Caco-2 (cell line): Measurements from ENCODE around the gene TUT4. TPM values are rescaled to one million over a fixed set of nuclear protein-coding genes. Genes with fewer than 3 reads are reported as not detected.

ENCODE experiments used
- BruUV-seq: library from RNA; stranded (reverse); fragments of 400-500 nt; replicated peaks from 2 replicates; lab custom pipeline; 2021; lab: Mats Ljungman, UMichigan
- CTCF ChIA-PET: fragments of 300-600 bp; sonication (Branson Sonifier 250); formaldehyde crosslinking; loops from one replicate; lab custom pipeline; 2022; ENCODE audit warnings: antibody characterized with exemption; lab: Charles Lee
- POLR2A ChIA-PET: fragments of 300-600 bp; sonication (Branson Sonifier 250); formaldehyde crosslinking; loops from one replicate; lab custom pipeline; 2022; ENCODE audit warnings: antibody characterized with exemption; lab: Charles Lee
- DNase-seq, 2 experiments: peaks; one replicate each; pipeline versions ENCODE4 v3.0.0 to v3.0.0-alpha.2; 2020 to 2022
- H3K27me3 ChIP-seq: replicated peaks from 2 replicates; pipeline ENCODE4 v1.6.0; 2011; ENCODE audit warnings: low read length; ENCODE audit not compliant: control insufficient read depth, insufficient read depth
- H3K36me3 ChIP-seq: 2 replicates; pipeline ENCODE4 v1.5.1; 2011; ENCODE audit warnings: low read length; ENCODE audit not compliant: control insufficient read depth, insufficient read depth
- H3K4me1 ChIP-seq: fragments of 250-450 bp; sonication (Bioruptor Pico); 2 replicates; pipeline ENCODE4 v1.5.1; 2020; ENCODE audit warnings: mild to moderate bottlenecking
- H3K4me3 ChIP-seq: 2 replicates; pipeline ENCODE4 v1.5.1; 2011; ENCODE audit warnings: low read depth, mild to moderate bottlenecking, control low read depth, low read length
- H3K9me3 ChIP-seq: fragments of 250-450 bp; sonication (Bioruptor Pico); 2 replicates; pipeline ENCODE4 v1.5.1; 2020; ENCODE audit warnings: mild to moderate bottlenecking, moderate library complexity
- H3K27ac Mint-ChIP-seq: one replicate; pipeline ENCODE4 v1.8.0; 2022; ENCODE audit warnings: mixed read lengths; ENCODE audit not compliant: unreplicated experiment
- H3K27me3 Mint-ChIP-seq: one replicate; pipeline ENCODE4 v1.8.0; 2022; ENCODE audit warnings: mixed read lengths; ENCODE audit not compliant: insufficient read depth, unreplicated experiment
- H3K36me3 Mint-ChIP-seq: one replicate; pipeline ENCODE4 v1.8.0; 2022; ENCODE audit warnings: mild to moderate bottlenecking, mixed read lengths; ENCODE audit not compliant: insufficient read depth, unreplicated experiment
- H3K4me1 Mint-ChIP-seq: one replicate; pipeline ENCODE4 v1.8.0; 2022; ENCODE audit warnings: low read depth, mixed read lengths; ENCODE audit not compliant: unreplicated experiment
- H3K4me3 Mint-ChIP-seq: one replicate; pipeline ENCODE4 v1.8.0; 2022; ENCODE audit warnings: mild to moderate bottlenecking, moderate library complexity, mixed read lengths; ENCODE audit not compliant: unreplicated experiment
- H3K9me3 Mint-ChIP-seq: one replicate; pipeline ENCODE4 v1.8.0; 2022; ENCODE audit warnings: mixed read lengths; ENCODE audit not compliant: unreplicated experiment
- CTCF ChIP-seq, 2 experiments: fragments of 200-600 bp in 1 of 2; IDR thresholded peaks; 1 replicate in 1 of 2; 2 replicates in 1 of 2; pipeline versions ENCODE4 v1.5.1 to v1.8.0; 2011 to 2022; ENCODE audit warnings: antibody characterized with exemption in 1 of 2, control low read depth in 1 of 2, inconsistent platforms in 1 of 2, low read depth in 1 of 2, low read length in 1 of 2, mild to moderate bottlenecking in 1 of 2, moderate library complexity in 1 of 2; ENCODE audit not compliant: insufficient read depth in 1 of 2, severe bottlenecking in 1 of 2, unreplicated experiment in 1 of 2
- intact Hi-C: fragments of 100-400 bp; cut with micrococcal nuclease; formaldehyde crosslinking; loops from one replicate; pipeline ENCODE4 v1.10.0; 2022; ENCODE audit not compliant: unreplicated experiment
- total RNA-seq: library from RNA; stranded (reverse); gene quantifications from 2 replicates; pipeline ENCODE4 v1.2.3, GENCODE V29; 2022

The TUT4 gene
- total RNA-seq, 1 experiment from 2014 or later = 54.9 TPM

- no peaks in the 10 kb centered on the region for H3K4me1 ChIP-seq
- Mint-ChIP-seq H3K36me3 (peaks cover 31% of the 10 kb centered on the region), H3K27ac (no peak overlapping the region), H3K27me3 (no peaks in the 10 kb centered on the region), H3K9me3 (no peaks in the 10 kb centered on the region), H3K4me1 (no peaks in the 10 kb centered on the region), H3K4me3 (no peak overlapping the region)
- POLR2A ChIA-PET = interaction anchor here (0.6 kb wide), 1 partner anchor 23 kb away, joined by 3 read pairs; the partner anchor contains the start of genes ORC1 and PRPF38A
- no peak overlapping the region for H3K4me3 ChIP-seq
- CTCF ChIA-PET = interaction anchor here (0.6 kb wide), 1 partner anchor 144 kb away, joined by 6 read pairs; no protein-coding TSS in a partner anchor
- H3K9me3 ChIP-seq = no peaks in the 10 kb centered on the region
- no peak for TF ChIP-seq CTCF (IDR thresholded peaks at IDR 0.05; ENCODE audit: insufficient read depth in 1 of 2, low read depth in 1 of 2, low read length in 1 of 2, severe bottlenecking in 1 of 2, unreplicated experiment in 1 of 2)
- no peaks in the 10 kb centered on the region; the same call in 1 of the 2 replicates for H3K36me3 ChIP-seq
- DNase-seq = no peak
- BruUV-seq = no TSS peak
- intact Hi-C loops = no loop called here
- H3K27me3 ChIP-seq = no peaks in the 10 kb centered on the region
These were observed 125.7 kb downstream of the TUT4 start for GRCh38 chr1:52427152-52427551.

- Histone ChIP-seq H3K27me3 (no peaks in the 10 kb centered on the region), H3K4me1 (no peaks in the 10 kb centered on the region), H3K9me3 (no peaks in the 10 kb centered on the region), H3K4me3 (no peak overlapping the region), H3K36me3 (no peaks in the 10 kb centered on the region; the same call in 1 of the 2 replicates)
- H3K27ac Mint-ChIP-seq = no peak overlapping the region
- no peaks in the 10 kb centered on the region for H3K9me3 Mint-ChIP-seq
- no peaks in the 10 kb centered on the region for H3K4me1 Mint-ChIP-seq
- ChIA-PET POLR2A (no interaction called here), CTCF (no interaction called here)
- no TSS peak for BruUV-seq
- no peak overlapping the region for H3K4me3 Mint-ChIP-seq
- no peaks in the 10 kb centered on the region for H3K27me3 Mint-ChIP-seq
- TF ChIP-seq CTCF (IDR thresholded peaks at IDR 0.05; ENCODE audit: insufficient read depth in 1 of 2, low read depth in 1 of 2, low read length in 1 of 2, severe bottlenecking in 1 of 2, unreplicated experiment in 1 of 2) = no peak
- intact Hi-C loops = no loop called here
- H3K36me3 Mint-ChIP-seq = peaks cover 31% of the 10 kb centered on the region
- DNase-seq = no peak
These were observed 126.5 kb downstream of the TUT4 start for GRCh38 chr1:52426371-52426770.

- H3K36me3 ChIP-seq = no peaks in the 10 kb centered on the region
- POLR2A ChIA-PET = no interaction called here
- no peak for DNase-seq
These were observed 128.1 kb downstream of the TUT4 start for GRCh38 chr1:52424813-52425212.

More at GRCh38 chr1:52424813-52425212, 128.1 kb downstream of the TUT4 start:
- Mint-ChIP-seq H3K9me3 (no peaks in the 10 kb centered on the region), H3K4me1 (no peaks in the 10 kb centered on the region), H3K36me3 (peaks cover 26% of the 10 kb centered on the region), H3K27me3 (no peaks in the 10 kb centered on the region), H3K27ac (no peak overlapping the region), H3K4me3 (no peak overlapping the region)
- no peaks in the 10 kb centered on the region for H3K4me1 ChIP-seq
- no peak overlapping the region for H3K4me3 ChIP-seq
- no TSS peak for BruUV-seq
- intact Hi-C loops = no loop called here
- TF ChIP-seq CTCF (IDR thresholded peaks at IDR 0.05; ENCODE audit: insufficient read depth in 1 of 2, low read depth in 1 of 2, low read length in 1 of 2, severe bottlenecking in 1 of 2, unreplicated experiment in 1 of 2) = no peak
- H3K9me3 ChIP-seq = no peaks in the 10 kb centered on the region
- CTCF ChIA-PET = no interaction called here
- no peaks in the 10 kb centered on the region for H3K27me3 ChIP-seq
